HG02759 (cell line): ENCODE measurements around the gene CENPE.
"Not testable (repeated sequence)": the region's sequence is repeated elsewhere in the genome, so short reads cannot be mapped to it uniquely, and the experiment has no call there.

Experiments used
- ATAC-seq: cut with Tn5 transposase; IDR thresholded peaks from one replicate; pipeline ENCODE4 v1.9.1; 2021; ENCODE audit warnings: mild to moderate bottlenecking, moderate library complexity; ENCODE audit not compliant: unreplicated experiment

CENPE gene, protein sequence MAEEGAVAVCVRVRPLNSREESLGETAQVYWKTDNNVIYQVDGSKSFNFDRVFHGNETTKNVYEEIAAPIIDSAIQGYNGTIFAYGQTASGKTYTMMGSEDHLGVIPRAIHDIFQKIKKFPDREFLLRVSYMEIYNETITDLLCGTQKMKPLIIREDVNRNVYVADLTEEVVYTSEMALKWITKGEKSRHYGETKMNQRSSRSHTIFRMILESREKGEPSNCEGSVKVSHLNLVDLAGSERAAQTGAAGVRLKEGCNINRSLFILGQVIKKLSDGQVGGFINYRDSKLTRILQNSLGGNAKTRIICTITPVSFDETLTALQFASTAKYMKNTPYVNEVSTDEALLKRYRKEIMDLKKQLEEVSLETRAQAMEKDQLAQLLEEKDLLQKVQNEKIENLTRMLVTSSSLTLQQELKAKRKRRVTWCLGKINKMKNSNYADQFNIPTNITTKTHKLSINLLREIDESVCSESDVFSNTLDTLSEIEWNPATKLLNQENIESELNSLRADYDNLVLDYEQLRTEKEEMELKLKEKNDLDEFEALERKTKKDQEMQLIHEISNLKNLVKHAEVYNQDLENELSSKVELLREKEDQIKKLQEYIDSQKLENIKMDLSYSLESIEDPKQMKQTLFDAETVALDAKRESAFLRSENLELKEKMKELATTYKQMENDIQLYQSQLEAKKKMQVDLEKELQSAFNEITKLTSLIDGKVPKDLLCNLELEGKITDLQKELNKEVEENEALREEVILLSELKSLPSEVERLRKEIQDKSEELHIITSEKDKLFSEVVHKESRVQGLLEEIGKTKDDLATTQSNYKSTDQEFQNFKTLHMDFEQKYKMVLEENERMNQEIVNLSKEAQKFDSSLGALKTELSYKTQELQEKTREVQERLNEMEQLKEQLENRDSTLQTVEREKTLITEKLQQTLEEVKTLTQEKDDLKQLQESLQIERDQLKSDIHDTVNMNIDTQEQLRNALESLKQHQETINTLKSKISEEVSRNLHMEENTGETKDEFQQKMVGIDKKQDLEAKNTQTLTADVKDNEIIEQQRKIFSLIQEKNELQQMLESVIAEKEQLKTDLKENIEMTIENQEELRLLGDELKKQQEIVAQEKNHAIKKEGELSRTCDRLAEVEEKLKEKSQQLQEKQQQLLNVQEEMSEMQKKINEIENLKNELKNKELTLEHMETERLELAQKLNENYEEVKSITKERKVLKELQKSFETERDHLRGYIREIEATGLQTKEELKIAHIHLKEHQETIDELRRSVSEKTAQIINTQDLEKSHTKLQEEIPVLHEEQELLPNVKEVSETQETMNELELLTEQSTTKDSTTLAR (N-terminal part only)

DNA sequence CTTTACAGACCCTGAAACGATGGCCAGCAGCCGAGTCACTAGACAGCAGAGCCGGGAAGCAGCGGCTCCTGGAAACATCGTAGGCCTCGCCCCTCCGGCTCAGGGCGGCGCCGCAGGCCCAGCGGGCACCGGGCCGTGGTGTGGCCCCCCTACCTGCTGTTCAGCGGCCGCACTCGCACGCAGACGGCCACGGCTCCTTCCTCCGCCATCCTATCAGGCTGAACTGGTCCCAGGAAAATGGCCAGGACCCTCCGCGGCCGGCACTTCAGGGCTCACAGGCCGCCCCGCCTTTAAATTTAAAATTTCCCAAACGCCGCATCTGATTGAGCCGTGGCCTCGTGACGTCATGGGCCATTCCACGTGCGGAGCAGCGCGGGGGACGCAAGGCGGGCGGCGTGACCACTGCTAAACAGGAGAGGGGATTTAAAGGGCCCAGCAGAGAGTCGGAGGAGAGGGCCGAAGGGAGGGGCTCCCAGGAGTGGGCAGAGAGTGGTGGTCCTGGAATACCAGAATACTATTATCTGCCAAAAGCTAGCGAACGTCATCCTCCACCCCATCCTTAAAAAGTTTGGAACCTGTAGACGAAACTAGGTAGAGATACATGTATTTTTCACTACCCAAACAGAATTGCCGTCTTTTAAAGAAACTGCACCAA, at the start of gene CENPE:
TSS of gene CENPE (minus strand) at position 233 of the 655 bp plus-strand sequence. CDS start at position 209, 24 bp downstream.
- peak; percentile 94 for ATAC-seq

DNA sequence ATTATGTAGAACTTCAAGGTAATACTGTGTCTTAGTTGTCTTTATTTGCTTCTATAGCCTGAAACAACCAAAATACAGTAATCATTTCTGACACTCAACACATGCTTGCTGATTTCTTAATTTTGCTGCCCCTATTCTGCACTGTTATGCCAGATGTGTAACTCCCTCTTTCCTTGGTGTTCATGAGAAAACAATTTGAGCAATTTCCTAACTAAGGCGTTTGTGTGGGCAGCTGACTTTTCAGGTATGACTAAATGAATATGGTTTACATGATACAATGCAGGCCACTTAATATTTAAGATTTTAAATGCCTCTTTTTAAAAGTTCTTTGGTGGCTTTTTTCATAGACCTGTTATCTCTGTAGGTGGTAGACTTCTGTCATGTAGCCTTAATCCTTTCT, 46.1 kb upstream of the CENPE start:
- no peak for ATAC-seq

DNA sequence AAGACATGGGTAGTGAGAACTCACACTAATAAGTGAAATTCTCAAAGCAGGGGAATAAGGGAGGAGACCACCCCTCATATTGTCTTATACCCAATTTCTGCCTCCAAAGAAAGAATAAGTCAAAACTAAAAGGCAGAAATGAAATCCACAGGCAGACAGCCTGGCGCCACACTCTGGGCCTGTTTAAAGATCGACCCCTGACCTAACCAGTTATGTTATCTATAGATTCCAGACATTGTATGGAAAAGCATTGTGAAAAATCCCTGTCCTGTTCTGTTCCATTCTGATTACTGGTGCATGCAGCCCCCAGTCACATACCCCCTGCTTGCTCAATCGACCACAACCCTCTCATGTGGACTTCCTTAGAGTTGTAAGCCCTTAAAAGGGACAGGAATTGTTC, 32.8 kb upstream of the CENPE start:
- ATAC-seq: not testable (repeated sequence)

DNA sequence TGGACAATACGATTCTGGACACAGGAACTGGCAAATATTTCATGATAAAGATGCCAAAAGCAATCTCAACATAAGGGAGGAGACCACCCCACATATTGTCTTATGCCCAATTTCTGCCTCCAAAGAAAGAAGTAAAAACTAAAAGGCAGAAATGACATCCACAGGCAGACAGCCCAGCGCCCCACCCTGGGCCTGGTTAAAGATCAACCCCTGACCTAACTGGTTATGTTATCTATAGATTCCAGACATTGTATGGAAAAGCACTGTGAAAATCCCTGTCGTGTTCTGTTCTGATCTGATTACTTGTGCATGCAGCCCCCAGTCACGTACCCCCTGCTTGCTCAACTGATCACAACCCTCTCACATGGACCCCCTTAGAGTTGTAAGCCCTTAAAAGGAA, 25.4 kb upstream of the CENPE start:
- not testable (repeated sequence) for ATAC-seq

DNA sequence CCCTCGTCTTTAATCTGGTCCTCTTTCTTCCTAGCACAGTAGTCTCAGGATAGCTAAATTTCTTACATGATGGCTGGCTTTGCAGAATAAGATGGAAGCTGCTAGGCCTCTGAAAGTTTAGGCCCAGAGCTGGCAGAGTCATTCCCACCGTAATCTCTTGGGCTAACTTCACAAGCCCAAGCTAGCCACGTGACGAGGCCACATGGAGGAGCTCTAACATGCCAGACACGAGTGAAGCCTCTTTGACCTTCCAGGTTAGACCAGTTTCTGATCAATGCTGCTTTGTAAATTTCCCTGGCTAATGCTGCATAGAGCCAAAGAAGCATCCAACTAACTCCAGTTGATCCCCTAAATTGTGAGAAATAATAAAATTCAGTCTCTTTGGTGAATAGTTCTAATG, 9.5 kb upstream of the CENPE start:
- no peak for ATAC-seq

DNA sequence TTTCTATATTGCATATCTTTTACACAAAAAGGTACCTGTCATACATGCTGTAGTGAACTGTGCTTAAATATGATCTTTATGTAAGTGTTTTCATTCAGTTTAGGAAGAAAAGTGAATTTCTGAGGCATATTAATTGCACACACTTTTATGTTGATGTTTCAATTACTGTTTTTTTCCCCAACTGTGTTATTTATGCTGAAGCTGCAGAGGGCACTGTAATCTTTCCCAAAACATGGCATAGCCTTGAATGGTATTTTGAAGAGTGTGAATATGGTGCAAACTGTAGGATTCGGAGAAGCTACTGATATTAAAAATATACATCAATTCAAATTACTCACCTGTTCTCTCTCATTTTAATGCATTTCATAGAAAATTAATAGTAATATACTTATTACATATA, 6.0 kb upstream of the CENPE start:
- no peak for ATAC-seq

DNA sequence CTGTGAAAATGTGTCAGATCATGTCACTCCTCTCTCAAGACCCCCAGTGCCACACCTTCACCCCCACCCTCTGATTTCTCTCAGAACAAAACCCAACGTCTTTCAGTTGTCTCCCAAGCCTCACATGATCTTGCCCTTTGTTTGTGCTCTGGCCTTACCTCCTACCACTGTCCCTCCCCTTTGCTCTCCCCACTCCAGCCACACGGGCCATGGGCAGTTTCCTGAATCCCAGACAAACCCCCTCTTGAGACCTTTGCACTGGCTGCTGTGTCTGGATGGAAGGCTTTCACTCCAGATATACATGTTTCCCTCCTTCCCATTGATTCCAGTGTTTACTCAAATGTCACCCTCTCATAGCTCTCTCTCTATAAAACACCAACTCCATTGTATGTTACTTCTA, 3.6 kb upstream of the CENPE start:
- ATAC-seq: no peak

DNA sequence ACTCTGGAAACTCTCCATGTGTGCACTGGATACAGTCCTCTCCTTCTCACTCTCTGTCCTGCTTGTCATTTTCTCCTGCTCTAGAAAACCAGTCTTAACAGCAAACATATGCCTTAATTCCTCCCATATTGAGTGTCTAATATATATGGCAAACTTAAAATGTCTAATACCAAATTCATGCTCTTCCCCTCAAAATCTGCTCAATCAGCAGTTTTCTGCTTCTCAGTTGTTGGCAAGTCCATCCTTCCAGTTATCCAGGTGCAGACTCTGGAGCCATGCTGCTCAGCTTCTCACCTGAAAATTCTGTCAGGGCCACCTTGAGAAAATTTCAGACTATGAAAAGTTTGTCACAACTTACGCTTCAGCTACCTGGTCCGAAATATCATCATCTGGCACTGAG, 3.1 kb upstream of the CENPE start:
- no peak for ATAC-seq

DNA sequence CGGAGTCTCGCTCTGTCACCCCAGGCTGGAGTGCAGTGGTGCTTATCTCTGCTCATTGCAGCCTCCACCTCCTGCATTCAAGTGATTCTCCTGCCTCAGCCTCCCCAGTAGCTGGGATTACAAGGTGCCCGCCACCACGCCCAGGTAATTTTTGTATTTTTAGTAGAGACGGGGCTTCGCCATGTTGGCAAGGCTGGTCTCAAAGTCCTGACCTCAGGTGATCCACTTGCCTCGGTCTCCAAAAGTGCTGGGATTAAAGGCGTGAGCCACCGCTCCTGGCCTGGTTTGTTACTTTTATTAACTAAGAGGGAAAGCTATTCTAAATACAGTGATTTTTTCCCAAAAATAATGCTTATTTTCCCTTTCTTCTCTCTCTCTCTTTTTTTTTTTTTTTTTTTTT, 866 bp upstream of the CENPE start:
- no peak for ATAC-seq

DNA sequence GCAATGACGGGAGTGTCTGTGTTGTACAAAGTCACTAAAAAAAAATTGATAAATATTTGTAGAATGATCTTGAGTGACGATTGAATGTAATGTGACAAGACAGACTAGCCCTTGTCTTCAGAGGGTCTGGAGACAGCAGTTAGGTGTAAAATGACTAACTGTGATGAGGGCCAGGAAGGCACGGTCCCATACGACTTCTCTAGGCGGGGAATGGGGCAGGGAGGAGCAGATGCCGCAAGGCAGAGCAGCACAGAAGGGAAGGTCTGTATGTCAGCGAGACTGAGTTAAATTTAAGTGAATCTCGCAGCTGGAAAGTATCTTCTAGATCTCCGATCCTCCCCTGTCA, 405 bp downstream of the CENPE start:
- ATAC-seq: peak; percentile 53

DNA sequence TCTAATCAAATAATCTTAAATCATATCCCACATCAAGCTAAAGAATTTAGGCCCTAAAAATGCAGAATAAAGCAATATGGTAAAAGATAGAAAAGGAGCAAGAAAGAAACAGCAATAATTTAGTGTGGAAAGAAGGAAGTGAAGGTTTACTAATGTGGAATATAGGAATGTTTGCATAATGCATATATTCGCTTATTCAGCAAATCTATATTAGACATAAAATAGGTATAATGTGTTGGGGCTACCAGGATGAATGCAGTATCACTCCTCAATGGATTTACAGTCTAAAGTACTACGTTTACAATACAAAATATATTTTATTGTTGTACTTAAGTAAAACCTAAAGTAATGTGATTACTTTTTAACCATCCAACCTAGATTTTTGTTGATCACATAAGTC, 4.7 kb downstream of the CENPE start:
- no peak for ATAC-seq

DNA sequence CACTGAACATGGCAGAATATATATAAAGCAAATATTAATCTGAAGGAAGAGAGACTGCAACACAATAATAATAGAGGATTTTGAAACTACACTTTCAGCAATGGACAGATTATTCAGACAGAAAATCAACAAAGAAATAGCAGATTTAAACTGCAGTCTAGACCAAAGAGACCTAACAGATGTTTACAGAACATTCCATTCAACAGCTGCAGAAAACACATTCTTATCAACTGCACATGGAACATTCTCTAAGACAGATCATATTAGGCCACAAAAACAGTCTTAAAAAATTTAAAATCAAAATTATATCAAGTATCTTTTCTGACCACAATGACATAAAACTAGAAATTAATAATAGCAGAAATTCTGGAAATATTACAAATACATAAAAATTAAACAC, 27.1 kb downstream of the CENPE start:
- ATAC-seq: no peak

DNA sequence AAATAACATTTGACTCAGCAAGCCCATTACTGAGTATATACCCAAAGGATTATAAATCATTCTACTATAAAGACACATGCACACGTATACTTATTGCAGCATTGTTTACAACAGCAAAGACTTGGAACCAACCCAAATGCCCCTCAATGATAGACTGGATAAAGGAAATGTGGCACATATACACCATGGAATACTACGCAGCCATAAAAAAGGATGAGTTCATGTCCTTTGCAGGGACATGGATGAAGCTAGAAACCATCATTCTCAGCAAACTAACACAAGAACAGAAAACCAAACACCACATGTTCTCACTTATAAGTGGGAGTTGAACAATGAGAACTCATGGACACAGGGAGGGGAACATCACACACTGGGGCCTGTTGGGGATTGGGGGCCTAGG, 28.4 kb downstream of the CENPE start:
- ATAC-seq: not testable (repeated sequence)

DNA sequence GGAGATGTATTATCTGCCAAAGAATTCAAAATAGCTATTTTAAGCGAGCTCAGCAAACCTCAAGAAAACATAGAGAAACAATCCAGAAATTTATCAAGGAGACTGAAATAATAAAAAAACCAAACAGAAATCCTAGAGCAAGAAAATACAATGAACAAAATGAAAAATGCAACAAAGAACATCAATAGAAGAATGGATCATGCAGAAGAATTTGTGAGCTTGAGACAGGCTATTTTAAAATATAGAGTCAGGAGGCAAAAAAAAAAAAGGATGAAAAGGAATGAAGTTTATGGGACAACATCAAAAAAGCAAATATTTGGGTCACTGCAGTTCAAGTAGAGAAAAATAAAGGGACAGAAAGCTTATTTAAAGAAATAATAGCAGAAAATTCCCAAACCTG, 29.1 kb downstream of the CENPE start:
- no peak for ATAC-seq

DNA sequence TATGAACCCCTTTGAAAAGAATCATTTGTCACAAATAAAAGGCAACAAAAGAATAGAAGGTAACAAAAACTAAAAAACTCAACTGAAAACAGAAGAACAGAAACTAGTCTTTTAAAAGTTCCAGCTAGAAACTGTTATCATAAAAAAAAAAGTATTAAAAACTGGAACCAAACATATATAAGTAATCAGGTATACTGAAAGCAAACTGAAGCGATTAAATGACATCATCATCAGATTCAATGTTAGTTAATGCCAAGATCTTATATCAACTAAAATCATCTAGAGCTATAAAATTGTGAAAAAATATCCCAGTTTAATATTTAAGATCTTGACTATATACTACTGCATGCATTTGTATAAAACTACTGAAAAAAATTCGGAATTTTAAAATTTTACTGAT, 36.0 kb downstream of the CENPE start:
- no peak for ATAC-seq

DNA sequence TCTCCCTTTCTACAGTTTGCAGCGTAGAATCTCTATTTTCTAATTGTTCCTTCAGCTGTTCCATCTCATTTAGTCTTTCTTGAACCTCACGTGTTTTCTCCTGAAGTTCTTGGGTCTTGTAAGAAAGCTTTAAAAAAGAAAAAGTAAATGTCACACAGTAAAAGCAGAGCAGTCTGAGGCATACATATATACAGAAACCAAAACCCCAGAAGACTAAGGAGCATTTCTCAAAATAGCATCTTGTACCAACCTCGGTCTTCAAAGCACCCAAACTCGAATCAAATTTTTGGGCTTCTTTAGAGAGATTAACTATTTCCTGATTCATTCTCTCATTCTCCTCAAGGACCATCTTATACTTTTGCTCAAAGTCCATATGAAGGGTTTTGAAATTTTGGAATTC, 39.4 kb downstream of the CENPE start:
- no peak for ATAC-seq

DNA sequence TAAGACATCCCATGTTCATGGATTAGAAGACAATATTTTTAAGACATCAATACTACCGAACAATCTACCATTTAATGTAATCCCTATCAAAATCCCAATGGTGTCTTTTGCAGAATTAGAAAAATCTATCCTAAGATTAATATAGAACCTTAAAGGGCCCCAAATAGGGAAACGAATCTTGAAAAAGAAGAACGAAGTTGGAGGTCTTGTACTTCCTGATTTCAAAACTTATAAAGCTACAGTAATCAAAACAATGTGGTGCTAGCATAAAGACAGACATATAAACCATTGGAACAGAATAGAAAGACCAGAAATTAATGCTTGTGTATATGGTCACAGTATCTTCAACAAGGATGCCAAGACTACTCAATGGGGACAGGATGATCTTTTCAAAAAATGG, 42.0 kb downstream of the CENPE start:
- ATAC-seq: no peak

DNA sequence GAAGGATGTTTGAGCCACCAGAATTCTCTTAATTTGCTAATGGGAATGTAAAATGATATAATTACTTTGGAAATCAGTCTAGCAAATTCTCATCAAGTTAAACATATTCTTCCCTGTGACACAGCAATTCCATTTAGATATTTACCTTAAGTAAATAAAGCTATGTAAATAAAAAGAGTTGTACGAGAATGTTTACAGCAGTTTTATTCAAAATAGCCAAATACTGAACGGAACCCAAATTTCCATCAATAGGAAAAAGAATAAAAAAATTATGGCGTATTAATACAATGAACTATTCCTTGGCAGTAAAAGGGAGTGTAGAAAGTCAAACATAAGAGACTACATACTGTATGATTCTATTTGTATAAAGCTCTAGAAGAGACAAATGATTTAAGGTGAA, 45.8 kb downstream of the CENPE start:
- ATAC-seq: no peak

DNA sequence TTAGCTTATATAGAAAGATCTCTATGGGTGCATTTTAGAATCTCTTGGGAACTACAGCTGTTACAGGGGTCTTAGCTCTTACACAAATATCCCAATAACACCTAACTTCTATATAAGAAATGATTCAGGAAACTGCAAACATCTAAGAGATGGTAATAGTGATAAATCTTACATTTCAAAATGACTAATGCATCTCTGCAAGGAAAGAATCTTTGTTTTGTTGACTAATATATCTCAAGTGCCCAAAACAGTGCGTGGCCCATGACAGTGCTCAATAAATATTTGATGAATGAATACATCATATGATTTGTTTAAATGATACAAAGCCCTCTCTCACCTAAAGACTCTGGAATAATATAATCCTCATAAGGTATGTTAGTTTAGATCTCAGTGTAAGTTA, 47.5 kb downstream of the CENPE start:
- no peak for ATAC-seq

DNA sequence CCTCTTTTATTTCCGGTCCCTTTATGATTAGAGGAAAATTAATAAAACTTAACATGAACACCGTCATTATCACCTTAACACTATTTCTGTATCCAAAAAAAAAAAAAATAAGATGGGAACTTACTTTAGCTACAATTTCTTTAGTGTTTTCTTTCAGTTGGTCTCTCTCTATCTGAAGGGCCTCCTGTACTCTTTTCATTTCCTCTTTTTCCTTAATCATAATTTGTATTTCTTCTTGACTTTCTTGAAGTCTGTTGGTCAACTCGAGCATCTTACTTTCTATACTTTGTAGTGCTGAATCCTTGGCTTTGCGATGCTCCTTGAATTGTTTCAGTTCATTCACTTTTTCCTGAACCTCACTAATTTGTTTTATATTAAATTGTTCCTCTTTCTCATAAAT, 53.2 kb downstream of the CENPE start:
- no peak for ATAC-seq

DNA sequence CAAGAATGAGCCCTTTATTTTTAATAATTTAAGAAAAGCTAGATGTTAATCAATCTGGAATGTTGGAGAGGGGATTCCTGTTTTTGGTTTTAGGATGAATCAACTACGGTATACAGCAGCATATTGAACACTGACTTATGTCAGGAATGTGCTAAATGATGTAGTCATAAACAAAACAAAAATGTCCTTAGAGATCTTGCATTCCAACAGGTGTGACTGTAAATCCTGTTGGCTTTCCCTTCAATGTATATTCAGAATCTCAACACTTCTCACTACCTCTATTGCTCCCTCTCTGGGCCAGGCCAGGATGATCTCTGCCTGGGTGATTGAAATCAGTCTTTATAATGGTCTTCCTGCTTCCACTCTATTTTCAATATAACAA, 60.7 kb downstream of the CENPE start:
- ATAC-seq: no peak
